ENCODE data around the gene PFN3. TPM values are rescaled to one million over a fixed set of nuclear protein-coding genes. Genes with fewer than 3 reads are reported as not detected.

The PFN3 gene
- total and polyA plus RNA-seq, 2 experiments from 2014 or later, result 1.9 to 2.0 TPM

DNA sequence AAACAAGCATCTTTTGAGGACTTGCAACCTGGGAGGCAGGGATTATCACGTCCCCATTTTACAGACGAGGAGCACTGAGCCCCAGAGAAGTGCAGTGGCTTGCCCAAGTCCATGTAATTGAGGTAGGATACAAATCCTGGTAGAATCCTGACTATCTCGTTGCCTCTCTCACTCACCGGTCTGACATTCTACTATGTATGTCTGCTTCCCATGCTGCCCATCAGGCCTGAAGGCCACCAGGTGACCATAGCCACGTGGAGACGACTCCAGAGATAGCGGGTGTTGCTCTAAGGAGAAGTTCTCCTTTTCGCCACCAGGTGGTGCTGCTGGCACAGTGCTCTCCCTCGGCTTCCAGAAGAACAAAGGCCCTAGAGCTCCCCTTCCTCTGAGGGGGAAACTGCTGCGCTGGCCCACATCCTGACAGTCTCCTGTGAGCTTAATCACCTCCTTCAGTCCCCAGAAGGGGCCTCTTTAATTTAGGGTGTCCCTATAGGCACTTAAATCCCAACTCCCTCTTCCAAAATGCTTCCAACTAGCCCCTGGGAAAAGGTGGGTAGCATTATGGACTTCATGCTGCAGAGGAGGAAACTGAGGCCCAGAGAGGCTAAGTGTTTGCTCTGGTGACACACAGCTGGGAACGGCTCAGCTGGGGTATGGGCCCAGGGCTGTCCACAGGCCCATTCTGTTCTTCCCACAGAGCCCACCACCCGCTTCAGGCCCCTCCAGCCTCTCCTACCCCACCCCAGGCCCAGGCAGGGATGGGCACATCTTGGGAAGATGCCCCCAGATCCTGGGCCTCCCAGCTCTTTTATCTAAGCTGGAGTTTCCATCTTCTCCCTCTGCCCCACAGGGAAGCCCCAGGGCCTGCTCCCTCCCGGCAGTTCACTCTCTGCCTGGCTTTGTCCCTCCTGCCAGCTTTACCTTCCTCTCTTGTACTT lies 9.8 kb downstream of the PFN3 start:
- H3K9me3 Mint-ChIP-seq, result no peaks in the 10 kb centered on the region
- Histone ChIP-seq H3K27ac (ENCODE audit: low read depth) (no peak overlapping the region), H3K4me3 (no peak overlapping the region), H4K20me1 (replicated peaks; ENCODE audit: insufficient read depth) (no peaks in the 10 kb centered on the region), H3K9me2 (ENCODE audit: insufficient read depth) (no peaks in the 10 kb centered on the region), H3F3A (replicated peaks; ENCODE audit: low read depth) (0 out of 2 replicates have a peak, but pooled peaks cover 8% of the 10 kb centered on the region), H3K79me2 (replicated peaks; ENCODE audit: insufficient read depth) (no peaks in the 10 kb centered on the region), H2AFZ (no peak overlapping the region; the same call in 1 of the 2 replicates), H3K36me3 (ENCODE audit: insufficient read depth) (no peaks in the 10 kb centered on the region), H3K4me1 (ENCODE audit: insufficient read depth) (no peaks in the 10 kb centered on the region), H3K27me3 (ENCODE audit: insufficient read depth) (peaks cover 18% of the 10 kb centered on the region; the same call in 1 of the 2 replicates), H3K4me2 (no peak overlapping the region)
- TF ChIP-seq, protein P1, sequence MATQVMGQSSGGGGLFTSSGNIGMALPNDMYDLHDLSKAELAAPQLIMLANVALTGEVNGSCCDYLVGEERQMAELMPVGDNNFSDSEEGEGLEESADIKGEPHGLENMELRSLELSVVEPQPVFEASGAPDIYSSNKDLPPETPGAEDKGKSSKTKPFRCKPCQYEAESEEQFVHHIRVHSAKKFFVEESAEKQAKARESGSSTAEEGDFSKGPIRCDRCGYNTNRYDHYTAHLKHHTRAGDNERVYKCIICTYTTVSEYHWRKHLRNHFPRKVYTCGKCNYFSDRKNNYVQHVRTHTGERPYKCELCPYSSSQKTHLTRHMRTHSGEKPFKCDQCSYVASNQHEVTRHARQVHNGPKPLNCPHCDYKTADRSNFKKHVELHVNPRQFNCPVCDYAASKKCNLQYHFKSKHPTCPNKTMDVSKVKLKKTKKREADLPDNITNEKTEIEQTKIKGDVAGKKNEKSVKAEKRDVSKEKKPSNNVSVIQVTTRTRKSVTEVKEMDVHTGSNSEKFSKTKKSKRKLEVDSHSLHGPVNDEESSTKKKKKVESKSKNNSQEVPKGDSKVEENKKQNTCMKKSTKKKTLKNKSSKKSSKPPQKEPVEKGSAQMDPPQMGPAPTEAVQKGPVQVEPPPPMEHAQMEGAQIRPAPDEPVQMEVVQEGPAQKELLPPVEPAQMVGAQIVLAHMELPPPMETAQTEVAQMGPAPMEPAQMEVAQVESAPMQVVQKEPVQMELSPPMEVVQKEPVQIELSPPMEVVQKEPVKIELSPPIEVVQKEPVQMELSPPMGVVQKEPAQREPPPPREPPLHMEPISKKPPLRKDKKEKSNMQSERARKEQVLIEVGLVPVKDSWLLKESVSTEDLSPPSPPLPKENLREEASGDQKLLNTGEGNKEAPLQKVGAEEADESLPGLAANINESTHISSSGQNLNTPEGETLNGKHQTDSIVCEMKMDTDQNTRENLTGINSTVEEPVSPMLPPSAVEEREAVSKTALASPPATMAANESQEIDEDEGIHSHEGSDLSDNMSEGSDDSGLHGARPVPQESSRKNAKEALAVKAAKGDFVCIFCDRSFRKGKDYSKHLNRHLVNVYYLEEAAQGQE (IDR thresholded peaks at IDR 0.05; ENCODE audit: unreplicated experiment), result no peak
- TF ChIP-seq EZH2 (IDR thresholded peaks at IDR 0.05; ENCODE audit: low read depth, unreplicated experiment) (no peak), NANOG (IDR thresholded peaks at IDR 0.05; ENCODE audit: borderline replicate concordance) (no peak), ZNF331 (CRISPR knock-in tag; IDR thresholded peaks at IDR 0.05; ENCODE audit: low read depth) (no peak)
- TF ChIP-seq, protein P2, sequence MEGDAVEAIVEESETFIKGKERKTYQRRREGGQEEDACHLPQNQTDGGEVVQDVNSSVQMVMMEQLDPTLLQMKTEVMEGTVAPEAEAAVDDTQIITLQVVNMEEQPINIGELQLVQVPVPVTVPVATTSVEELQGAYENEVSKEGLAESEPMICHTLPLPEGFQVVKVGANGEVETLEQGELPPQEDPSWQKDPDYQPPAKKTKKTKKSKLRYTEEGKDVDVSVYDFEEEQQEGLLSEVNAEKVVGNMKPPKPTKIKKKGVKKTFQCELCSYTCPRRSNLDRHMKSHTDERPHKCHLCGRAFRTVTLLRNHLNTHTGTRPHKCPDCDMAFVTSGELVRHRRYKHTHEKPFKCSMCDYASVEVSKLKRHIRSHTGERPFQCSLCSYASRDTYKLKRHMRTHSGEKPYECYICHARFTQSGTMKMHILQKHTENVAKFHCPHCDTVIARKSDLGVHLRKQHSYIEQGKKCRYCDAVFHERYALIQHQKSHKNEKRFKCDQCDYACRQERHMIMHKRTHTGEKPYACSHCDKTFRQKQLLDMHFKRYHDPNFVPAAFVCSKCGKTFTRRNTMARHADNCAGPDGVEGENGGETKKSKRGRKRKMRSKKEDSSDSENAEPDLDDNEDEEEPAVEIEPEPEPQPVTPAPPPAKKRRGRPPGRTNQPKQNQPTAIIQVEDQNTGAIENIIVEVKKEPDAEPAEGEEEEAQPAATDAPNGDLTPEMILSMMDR (conservative IDR thresholded peaks at IDR 0.05; ENCODE audit: low read depth in 2 of 2), result peak; percentile 93 to 98
- TF ChIP-seq, protein P3, sequence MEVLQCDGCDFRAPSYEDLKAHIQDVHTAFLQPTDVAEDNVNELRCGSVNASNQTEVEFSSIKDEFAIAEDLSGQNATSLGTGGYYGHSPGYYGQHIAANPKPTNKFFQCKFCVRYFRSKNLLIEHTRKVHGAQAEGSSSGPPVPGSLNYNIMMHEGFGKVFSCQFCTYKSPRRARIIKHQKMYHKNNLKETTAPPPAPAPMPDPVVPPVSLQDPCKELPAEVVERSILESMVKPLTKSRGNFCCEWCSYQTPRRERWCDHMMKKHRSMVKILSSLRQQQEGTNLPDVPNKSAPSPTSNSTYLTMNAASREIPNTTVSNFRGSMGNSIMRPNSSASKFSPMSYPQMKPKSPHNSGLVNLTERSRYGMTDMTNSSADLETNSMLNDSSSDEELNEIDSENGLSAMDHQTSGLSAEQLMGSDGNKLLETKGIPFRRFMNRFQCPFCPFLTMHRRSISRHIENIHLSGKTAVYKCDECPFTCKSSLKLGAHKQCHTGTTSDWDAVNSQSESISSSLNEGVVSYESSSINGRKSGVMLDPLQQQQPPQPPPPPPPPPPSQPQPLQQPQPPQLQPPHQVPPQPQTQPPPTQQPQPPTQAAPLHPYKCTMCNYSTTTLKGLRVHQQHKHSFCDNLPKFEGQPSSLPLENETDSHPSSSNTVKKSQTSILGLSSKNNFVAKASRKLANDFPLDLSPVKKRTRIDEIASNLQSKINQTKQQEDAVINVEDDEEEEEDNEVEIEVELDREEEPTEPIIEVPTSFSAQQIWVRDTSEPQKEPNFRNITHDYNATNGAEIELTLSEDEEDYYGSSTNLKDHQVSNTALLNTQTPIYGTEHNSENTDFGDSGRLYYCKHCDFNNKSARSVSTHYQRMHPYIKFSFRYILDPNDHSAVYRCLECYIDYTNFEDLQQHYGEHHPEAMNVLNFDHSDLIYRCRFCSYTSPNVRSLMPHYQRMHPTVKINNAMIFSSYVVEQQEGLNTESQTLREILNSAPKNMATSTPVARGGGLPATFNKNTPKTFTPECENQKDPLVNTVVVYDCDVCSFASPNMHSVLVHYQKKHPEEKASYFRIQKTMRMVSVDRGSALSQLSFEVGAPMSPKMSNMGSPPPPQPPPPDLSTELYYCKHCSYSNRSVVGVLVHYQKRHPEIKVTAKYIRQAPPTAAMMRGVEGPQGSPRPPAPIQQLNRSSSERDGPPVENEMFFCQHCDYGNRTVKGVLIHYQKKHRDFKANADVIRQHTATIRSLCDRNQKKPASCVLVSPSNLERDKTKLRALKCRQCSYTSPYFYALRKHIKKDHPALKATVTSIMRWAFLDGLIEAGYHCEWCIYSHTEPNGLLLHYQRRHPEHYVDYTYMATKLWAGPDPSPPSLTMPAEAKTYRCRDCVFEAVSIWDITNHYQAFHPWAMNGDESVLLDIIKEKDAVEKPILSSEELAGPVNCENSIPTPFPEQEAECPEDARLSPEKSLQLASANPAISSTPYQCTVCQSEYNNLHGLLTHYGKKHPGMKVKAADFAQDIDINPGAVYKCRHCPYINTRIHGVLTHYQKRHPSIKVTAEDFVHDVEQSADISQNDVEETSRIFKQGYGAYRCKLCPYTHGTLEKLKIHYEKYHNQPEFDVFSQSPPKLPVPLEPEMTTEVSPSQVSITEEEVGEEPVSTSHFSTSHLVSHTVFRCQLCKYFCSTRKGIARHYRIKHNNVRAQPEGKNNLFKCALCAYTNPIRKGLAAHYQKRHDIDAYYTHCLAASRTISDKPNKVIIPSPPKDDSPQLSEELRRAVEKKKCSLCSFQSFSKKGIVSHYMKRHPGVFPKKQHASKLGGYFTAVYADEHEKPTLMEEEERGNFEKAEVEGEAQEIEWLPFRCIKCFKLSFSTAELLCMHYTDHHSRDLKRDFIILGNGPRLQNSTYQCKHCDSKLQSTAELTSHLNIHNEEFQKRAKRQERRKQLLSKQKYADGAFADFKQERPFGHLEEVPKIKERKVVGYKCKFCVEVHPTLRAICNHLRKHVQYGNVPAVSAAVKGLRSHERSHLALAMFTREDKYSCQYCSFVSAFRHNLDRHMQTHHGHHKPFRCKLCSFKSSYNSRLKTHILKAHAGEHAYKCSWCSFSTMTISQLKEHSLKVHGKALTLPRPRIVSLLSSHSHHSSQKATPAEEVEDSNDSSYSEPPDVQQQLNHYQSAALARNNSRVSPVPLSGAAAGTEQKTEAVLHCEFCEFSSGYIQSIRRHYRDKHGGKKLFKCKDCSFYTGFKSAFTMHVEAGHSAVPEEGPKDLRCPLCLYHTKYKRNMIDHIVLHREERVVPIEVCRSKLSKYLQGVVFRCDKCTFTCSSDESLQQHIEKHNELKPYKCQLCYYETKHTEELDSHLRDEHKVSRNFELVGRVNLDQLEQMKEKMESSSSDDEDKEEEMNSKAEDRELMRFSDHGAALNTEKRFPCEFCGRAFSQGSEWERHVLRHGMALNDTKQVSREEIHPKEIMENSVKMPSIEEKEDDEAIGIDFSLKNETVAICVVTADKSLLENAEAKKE (CRISPR knock-in tag; IDR thresholded peaks at IDR 0.05), result no peak
- TF ChIP-seq, protein P4, sequence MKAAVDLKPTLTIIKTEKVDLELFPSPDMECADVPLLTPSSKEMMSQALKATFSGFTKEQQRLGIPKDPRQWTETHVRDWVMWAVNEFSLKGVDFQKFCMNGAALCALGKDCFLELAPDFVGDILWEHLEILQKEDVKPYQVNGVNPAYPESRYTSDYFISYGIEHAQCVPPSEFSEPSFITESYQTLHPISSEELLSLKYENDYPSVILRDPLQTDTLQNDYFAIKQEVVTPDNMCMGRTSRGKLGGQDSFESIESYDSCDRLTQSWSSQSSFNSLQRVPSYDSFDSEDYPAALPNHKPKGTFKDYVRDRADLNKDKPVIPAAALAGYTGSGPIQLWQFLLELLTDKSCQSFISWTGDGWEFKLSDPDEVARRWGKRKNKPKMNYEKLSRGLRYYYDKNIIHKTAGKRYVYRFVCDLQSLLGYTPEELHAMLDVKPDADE (IDR thresholded peaks at IDR 0.05), result no peak
- H3K4me1 Mint-ChIP-seq, result peaks cover 25% of the 10 kb centered on the region
- H3K4me3 Mint-ChIP-seq, result no peak overlapping the region
- no peaks in the 10 kb centered on the region; the same call in 2 of the 3 replicates for H3K36me3 Mint-ChIP-seq (ENCODE audit: low read depth)
- DNase-seq (ENCODE audit: low spot score) (peak; percentile 94), ATAC-seq (peak; percentile 88)
- no peak overlapping the region for H3K27ac Mint-ChIP-seq
- H3K27me3 Mint-ChIP-seq (ENCODE audit: insufficient read depth, low read depth, poor library complexity), result peaks cover 31% of the 10 kb centered on the region

All from GM23338 (cell line).